Measurements from ENCODE around the gene PIGQ.
A peak's percentile ranks its signal among the peaks of the same experiment; 100 is the strongest.

The PIGQ gene

DNA sequence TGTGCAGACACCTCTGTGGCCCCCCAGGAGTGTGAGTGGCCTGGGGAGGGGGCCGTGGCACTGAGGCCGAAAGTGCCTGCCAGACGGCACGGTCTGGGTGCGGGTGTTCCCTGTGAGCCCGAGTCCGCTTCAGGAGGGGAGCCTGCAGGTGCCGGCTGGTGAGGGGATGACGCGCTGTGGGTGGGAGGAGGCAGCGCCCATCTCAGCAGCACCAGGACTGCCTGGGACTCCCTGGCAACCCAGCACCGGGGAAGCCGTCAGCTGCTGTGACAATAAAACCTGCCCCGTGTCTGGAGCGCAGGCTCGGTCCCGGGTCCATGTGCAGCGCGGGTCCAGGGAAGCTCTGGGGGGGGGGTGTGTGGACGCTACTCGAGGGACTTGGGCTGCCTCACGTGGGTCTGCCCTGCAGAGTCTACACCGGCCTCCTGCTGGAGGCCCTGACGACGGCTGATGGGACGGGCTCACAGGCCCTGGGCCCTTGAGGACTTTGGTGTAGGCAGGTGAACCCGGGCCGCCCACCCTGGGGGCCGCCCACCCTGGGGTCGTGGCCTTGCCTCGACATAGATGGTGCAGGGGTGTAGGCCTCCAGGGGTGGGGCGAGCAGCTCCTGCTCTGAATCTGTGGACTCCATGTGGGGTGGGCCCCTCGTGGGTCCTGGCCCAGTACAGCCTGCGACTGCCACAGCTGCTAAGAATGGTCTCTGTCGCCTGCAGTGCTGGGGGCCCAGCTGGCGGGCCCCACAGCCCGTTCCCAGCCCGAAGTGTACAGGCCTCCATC, 14.2 kb downstream of the PIGQ start:
- Histone ChIP-seq H4K20me1 (peaks cover 0 to 57% (median 22%) of the 10 kb centered on the region in 11 experiments; a peak in 12 of 22 replicates), H3K4me3 (no peak overlapping the region), H3K27me3 (no peaks in the 10 kb centered on the region), H3K4me1 (peaks cover 30 to 59% (median 49%) of the 10 kb centered on the region in 10 experiments), H3K36me3 (peaks cover 0 to 8% (median 0%) of the 10 kb centered on the region in 11 experiments; a peak in 2 of 22 replicates), H3K9me3 (replicated peaks in 1 of 11) (no peaks in the 10 kb centered on the region), H3K9ac (peak overlapping the region in 10 of 11 experiments; percentile 22 to 66 (median 51); a peak in 17 of 22 replicates), H3K27ac (peak overlapping the region in 4 of 11 experiments; percentile 25 to 66 (median 59); a peak in 5 of 22 replicates), H3K4me2 (peak overlapping the region; percentile 21 to 89 (median 75))
- no peak for TF ChIP-seq Cebpa-rat (IDR thresholded peaks at IDR 0.05)

GRCh38 chr16:585351-585750, 15.6 kb downstream of the PIGQ start:
- peak overlapping the region in 1 of 11 experiments; percentile 41; a peak in 1 of 22 replicates for H3K9ac ChIP-seq
- no peak for TF ChIP-seq Cebpa-rat (IDR thresholded peaks at IDR 0.05)
- no peak overlapping the region for H3K27ac ChIP-seq
- no peaks in the 10 kb centered on the region for H3K9me3 ChIP-seq (replicated peaks in 1 of 11)
- no peak overlapping the region for H3K4me3 ChIP-seq
- H3K36me3 ChIP-seq = peaks cover 0 to 8% (median 0%) of the 10 kb centered on the region in 11 experiments; a peak in 2 of 22 replicates
- H4K20me1 ChIP-seq = peaks cover 0 to 53% (median 22%) of the 10 kb centered on the region in 11 experiments; a peak in 15 of 22 replicates
- H3K27me3 ChIP-seq = no peaks in the 10 kb centered on the region
- H3K4me1 ChIP-seq = peaks cover 30 to 52% (median 43%) of the 10 kb centered on the region in 10 experiments
- H3K4me2 ChIP-seq = 0 out of 22 replicates have a peak overlapping the region, but pooled peaks of 2 of the 11 experiments have one; percentile 6 to 10

DNA sequence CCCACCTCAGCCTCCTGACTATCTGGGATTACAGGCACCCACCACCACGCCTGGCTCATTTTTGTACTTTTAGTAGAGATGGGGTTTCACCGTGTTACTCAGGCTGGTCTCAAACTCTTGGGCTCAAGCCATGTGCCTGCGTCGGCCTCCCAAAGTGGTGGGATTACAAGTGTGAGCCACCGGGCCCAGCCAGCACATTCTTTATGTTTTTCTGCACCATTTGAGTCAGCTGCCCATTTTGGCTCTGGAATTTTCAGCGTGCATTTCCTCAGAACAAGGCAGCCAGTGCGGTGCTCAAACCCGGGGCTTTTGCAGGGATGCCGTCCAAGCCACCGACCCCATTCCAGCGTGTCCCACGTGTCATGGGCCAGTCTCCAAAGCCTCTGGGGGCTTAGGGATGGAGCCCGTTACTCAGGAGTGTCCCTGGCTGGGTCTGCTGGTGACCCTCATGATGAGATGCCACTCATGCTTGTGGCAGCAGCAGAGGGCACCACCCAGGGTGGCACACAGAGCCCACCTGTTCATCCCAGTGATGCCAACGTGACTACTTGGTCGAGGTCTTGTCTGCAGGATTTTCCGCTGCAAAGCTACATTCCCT, 16.4 kb downstream of the PIGQ start:
- Histone ChIP-seq H4K20me1 (peaks cover 7 to 57% (median 30%) of the 10 kb centered on the region in 11 experiments; a peak in 17 of 22 replicates), H3K27me3 (no peaks in the 10 kb centered on the region), H3K36me3 (peaks cover 0 to 3% (median 0%) of the 10 kb centered on the region in 11 experiments; a peak in 2 of 22 replicates), H3K4me1 (peaks cover 36 to 59% (median 50%) of the 10 kb centered on the region in 10 experiments), H3K4me3 (no peak overlapping the region), H3K4me2 (peak overlapping the region in 8 of 11 experiments; percentile 4 to 100 (median 94); a peak in 12 of 22 replicates), H3K9ac (peak overlapping the region in 7 of 11 experiments; percentile 91 to 99 (median 96); a peak in 9 of 22 replicates), H3K9me3 (replicated peaks in 1 of 11) (no peaks in the 10 kb centered on the region), H3K27ac (no peak overlapping the region; a peak in 1 of 22 replicates)
- TF ChIP-seq Cebpa-rat (IDR thresholded peaks at IDR 0.05) = no peak

- H3K4me3 ChIP-seq = peak overlapping the region in 9 of 10 experiments; percentile 80 to 97 (median 90); a peak in 16 of 20 replicates
- H3K27me3 ChIP-seq = no peaks in the 10 kb centered on the region
- H4K20me1 ChIP-seq = peaks cover 13 to 65% (median 33%) of the 10 kb centered on the region in 11 experiments; a peak in 19 of 22 replicates
- H3K36me3 ChIP-seq = peaks cover 0 to 3% (median 0%) of the 10 kb centered on the region in 11 experiments; a peak in 1 of 22 replicates
- peak overlapping the region in 10 of 11 experiments; percentile 91 to 99 (median 96); a peak in 18 of 22 replicates for H3K27ac ChIP-seq
- H3K9me3 ChIP-seq (replicated peaks in 1 of 11) = no peaks in the 10 kb centered on the region
- peak overlapping the region; percentile 87 to 100 (median 94) for H3K4me2 ChIP-seq
- H3K4me1 ChIP-seq = peaks cover 44 to 67% (median 58%) of the 10 kb centered on the region in 10 experiments
- no peak for TF ChIP-seq Cebpa-rat (IDR thresholded peaks at IDR 0.05)
- H3K9ac ChIP-seq = peak overlapping the region; percentile 91 to 99 (median 96)
These were observed 17.1 kb downstream of the PIGQ start for GRCh38 chr16:586645-587590.

- no peaks in the 10 kb centered on the region for H3K9me3 ChIP-seq (replicated peaks in 1 of 11)
- peaks cover 0 to 5% (median 0%) of the 10 kb centered on the region in 11 experiments; a peak in 5 of 22 replicates for H3K36me3 ChIP-seq
- peaks cover 55 to 70% (median 61%) of the 10 kb centered on the region in 10 experiments for H3K4me1 ChIP-seq
- peak overlapping the region; percentile 87 to 100 (median 94) for H3K4me2 ChIP-seq
- H4K20me1 ChIP-seq = peaks cover 25 to 72% (median 40%) of the 10 kb centered on the region in 11 experiments; a peak in 19 of 22 replicates
- H3K4me3 ChIP-seq = peak overlapping the region; percentile 79 to 97 (median 88)
- peak overlapping the region; percentile 91 to 99 (median 96) for H3K9ac ChIP-seq
- no peaks in the 10 kb centered on the region for H3K27me3 ChIP-seq
- H3K27ac ChIP-seq = peak overlapping the region; percentile 91 to 99 (median 96)
- TF ChIP-seq Cebpa-rat (IDR thresholded peaks at IDR 0.05) = no peak
These were observed 18.8 kb downstream of the PIGQ start for GRCh38 chr16:588639-588888.

DNA sequence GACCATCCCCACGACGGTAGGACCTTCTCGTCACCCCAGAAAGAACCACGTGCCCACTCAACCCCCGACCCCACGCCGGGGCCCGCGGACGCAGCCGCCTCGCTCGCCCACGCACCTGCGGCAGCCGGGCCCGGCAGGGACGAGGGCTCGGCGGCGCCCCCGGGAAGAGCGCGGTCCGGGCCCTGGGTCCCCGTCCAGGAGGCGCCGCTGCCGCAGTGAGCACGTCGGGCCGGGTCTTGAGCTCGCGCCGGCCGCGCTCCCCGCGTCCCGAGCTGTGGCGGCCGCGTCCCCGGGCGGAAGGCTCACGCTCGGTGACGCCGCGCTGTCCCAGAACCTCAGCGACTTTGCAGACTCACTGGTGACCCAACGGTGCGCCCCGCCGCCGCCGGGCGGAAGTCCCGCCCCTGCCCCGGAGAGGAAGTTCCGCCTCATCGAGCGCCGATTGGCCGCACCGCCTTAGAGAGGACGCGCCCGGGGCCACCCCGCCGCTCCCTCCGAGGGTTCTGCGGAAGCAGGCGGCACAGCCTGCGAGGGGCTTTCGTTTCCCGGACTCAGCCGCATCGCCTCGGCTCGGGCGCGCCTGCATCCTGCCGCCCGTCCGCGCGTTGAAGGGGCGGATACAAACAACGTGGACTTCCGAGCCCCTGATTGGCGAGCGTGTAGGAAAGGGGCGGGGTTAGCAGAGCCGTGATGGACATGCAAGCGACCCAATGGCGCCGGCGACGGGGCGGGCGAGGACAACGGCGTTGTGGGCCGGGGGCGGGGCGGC, 19.3 kb downstream of the PIGQ start:
- Histone ChIP-seq H3K27me3 (no peaks in the 10 kb centered on the region), H3K36me3 (peaks cover 0 to 9% (median 0%) of the 10 kb centered on the region in 11 experiments; a peak in 5 of 22 replicates), H3K4me3 (peak overlapping the region; percentile 79 to 97 (median 88)), H4K20me1 (peaks cover 25 to 72% (median 43%) of the 10 kb centered on the region in 11 experiments; a peak in 19 of 22 replicates), H3K4me2 (peak overlapping the region; percentile 87 to 100 (median 94)), H3K27ac (peak overlapping the region; percentile 91 to 99 (median 96)), H3K4me1 (peaks cover 56 to 70% (median 61%) of the 10 kb centered on the region in 10 experiments), H3K9ac (peak overlapping the region; percentile 91 to 99 (median 96)), H3K9me3 (replicated peaks in 1 of 11) (no peaks in the 10 kb centered on the region)
- TF ChIP-seq Cebpa-rat (IDR thresholded peaks at IDR 0.05) = no peak

DNA sequence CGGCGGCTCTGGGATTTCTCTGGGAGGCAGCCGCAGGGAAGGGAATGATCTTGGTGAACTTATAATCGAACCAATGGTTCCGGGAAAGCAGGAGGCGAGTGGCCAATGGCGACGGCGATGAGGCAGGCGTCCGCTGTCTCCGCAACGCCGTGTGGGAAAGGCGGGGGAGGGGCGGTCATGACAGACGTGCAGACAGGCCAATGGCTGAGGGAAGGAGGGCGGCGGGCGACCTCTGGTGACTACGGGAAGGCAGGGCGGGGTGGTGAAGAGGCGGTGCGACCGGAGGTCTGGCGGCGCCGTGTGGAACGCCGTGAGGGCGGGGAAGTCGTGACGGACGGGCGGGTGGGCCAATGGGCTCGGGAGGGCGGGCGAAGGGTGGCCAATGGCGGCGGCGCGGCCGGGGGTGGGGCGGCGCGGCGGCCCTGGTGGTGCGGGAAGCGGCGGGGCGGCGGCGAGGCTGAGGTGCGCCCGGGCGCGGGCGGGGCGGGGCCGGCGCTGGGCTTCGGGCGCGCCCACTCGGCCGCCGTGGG, 20.0 kb downstream of the PIGQ start, which contains the start of gene RAB40C:
RAB40C (plus strand) TSS at position 409 of the 530 bp plus-strand sequence. CDS start 226 bp downstream, outside the sequence.
- no peak for TF ChIP-seq Cebpa-rat (IDR thresholded peaks at IDR 0.05)
- peak within 1 kb of the TSS; percentile 91 to 99 (median 96) for H3K9ac ChIP-seq
- peak within 1 kb of the TSS; percentile 97 to 100 (median 99) for H3K4me2 ChIP-seq
- H3K36me3 ChIP-seq = peaks cover 0 to 14% (median 0%) of the 10 kb centered on the region in 11 experiments; a peak in 5 of 22 replicates
- H3K4me3 ChIP-seq = peak within 1 kb of the TSS; percentile 79 to 97 (median 88)
- peaks cover 60 to 72% (median 66%) of the 10 kb centered on the region in 10 experiments for H3K4me1 ChIP-seq
- peaks cover 25 to 79% (median 49%) of the 10 kb centered on the region in 11 experiments; a peak in 19 of 22 replicates for H4K20me1 ChIP-seq
- H3K27me3 ChIP-seq = no peaks in the 10 kb centered on the region
- peak within 1 kb of the TSS; percentile 91 to 99 (median 96) for H3K27ac ChIP-seq
- H3K9me3 ChIP-seq (replicated peaks in 1 of 11) = no peaks in the 10 kb centered on the region

All from BLaER1 treated with 17β-estradiol and CSF1 and Interleukin-3, amounts not matched to agents 10 nM and 100 nM (cell line).